ENCODE results near the gene SCRG1. TPM values are rescaled to one million over a fixed set of nuclear protein-coding genes. Genes with fewer than 3 reads are reported as not detected.

The SCRG1 gene
- total RNA-seq, 1 donor from 2014 or later, result 4.3 TPM

- Histone ChIP-seq H3K27me3 (ENCODE audit: insufficient read depth, low read length) (no peaks in the 10 kb centered on the region), H4K20me1 (ENCODE audit: insufficient read depth, low read length) (no peaks in the 10 kb centered on the region), H3K4me2 (ENCODE audit: low read length) (no peak overlapping the region), H3K27ac (ENCODE audit: low read depth, low read length) (no peak overlapping the region), H3K4me1 (ENCODE audit: insufficient read depth, low read length) (no peaks in the 10 kb centered on the region), H3K36me3 (ENCODE audit: insufficient read depth, low read length) (no peaks in the 10 kb centered on the region), H3K79me2 (ENCODE audit: insufficient read depth, low read length) (no peaks in the 10 kb centered on the region), H3K4me3 (ENCODE audit: insufficient read depth, low read depth, low read length) (no peak overlapping the region), H3K9ac (ENCODE audit: low read length) (no peak overlapping the region), H3K9me3 (ENCODE audit: insufficient read depth, low read depth, low read length) (no peaks in the 10 kb centered on the region), H2AFZ (ENCODE audit: low read depth, low read length) (no peak overlapping the region)
- Mint-ChIP-seq H3K27me3 (ENCODE audit: low read depth, unreplicated experiment) (no peaks in the 10 kb centered on the region), H3K4me1 (ENCODE audit: low read depth, unreplicated experiment) (peaks cover 2% of the 10 kb centered on the region), H3K9me3 (ENCODE audit: unreplicated experiment) (no peaks in the 10 kb centered on the region), H3K36me3 (ENCODE audit: low read depth, unreplicated experiment) (peaks cover 1% of the 10 kb centered on the region), H3K27ac (ENCODE audit: unreplicated experiment) (no peak overlapping the region), H3K4me3 (ENCODE audit: unreplicated experiment) (no peak overlapping the region)
- TF ChIP-seq EZH2 (IDR thresholded peaks at IDR 0.05; ENCODE audit: insufficient read depth, low read length) (no peak), CTCF (IDR thresholded peaks at IDR 0.05; ENCODE audit: insufficient read depth, low read depth, low read length) (no peak)
- DNase-seq (ENCODE audit: low read depth) (no peak), FAIRE-seq (no peak)
Measured at GRCh38 chr4:173413036-173413435, 14.1 kb upstream of the SCRG1 start.

GRCh38 chr4:173411106-173411693 lies 12.3 kb upstream of the SCRG1 start:
- H3K27ac ChIP-seq (ENCODE audit: low read depth, low read length), result no peak overlapping the region
- DNase-seq (ENCODE audit: low read depth), result no peak
- Mint-ChIP-seq H3K27ac (ENCODE audit: unreplicated experiment) (no peak overlapping the region), H3K27me3 (ENCODE audit: low read depth, unreplicated experiment) (no peaks in the 10 kb centered on the region), H3K4me3 (ENCODE audit: unreplicated experiment) (no peak overlapping the region), H3K9me3 (ENCODE audit: unreplicated experiment) (no peaks in the 10 kb centered on the region), H3K4me1 (ENCODE audit: low read depth, unreplicated experiment) (peaks cover 2% of the 10 kb centered on the region), H3K36me3 (ENCODE audit: low read depth, unreplicated experiment) (peaks cover 1% of the 10 kb centered on the region)
- no peak overlapping the region for H3K4me2 ChIP-seq (ENCODE audit: low read length)
- no peak overlapping the region for H3K9ac ChIP-seq (ENCODE audit: low read length)
- no peaks in the 10 kb centered on the region for H3K36me3 ChIP-seq (ENCODE audit: insufficient read depth, low read length)
- no peaks in the 10 kb centered on the region for H3K27me3 ChIP-seq (ENCODE audit: insufficient read depth, low read length)
- H2AFZ ChIP-seq (ENCODE audit: low read depth, low read length), result no peak overlapping the region
- no peaks in the 10 kb centered on the region for H3K4me1 ChIP-seq (ENCODE audit: insufficient read depth, low read length)
- no peaks in the 10 kb centered on the region for H3K9me3 ChIP-seq (ENCODE audit: insufficient read depth, low read depth, low read length)
- no peak for TF ChIP-seq CTCF (IDR thresholded peaks at IDR 0.05; ENCODE audit: insufficient read depth, low read depth, low read length)
- TF ChIP-seq EZH2 (IDR thresholded peaks at IDR 0.05; ENCODE audit: insufficient read depth, low read length), result no peak
- FAIRE-seq, result no peak
- no peaks in the 10 kb centered on the region for H4K20me1 ChIP-seq (ENCODE audit: insufficient read depth, low read length)
- H3K79me2 ChIP-seq (ENCODE audit: insufficient read depth, low read length), result no peaks in the 10 kb centered on the region
- H3K4me3 ChIP-seq (ENCODE audit: insufficient read depth, low read depth, low read length), result no peak overlapping the region

GRCh38 chr4:173410079-173410478 lies 11.2 kb upstream of the SCRG1 start:
- no peak overlapping the region for H3K4me3 ChIP-seq (ENCODE audit: insufficient read depth, low read depth, low read length)
- H3K4me1 ChIP-seq (ENCODE audit: insufficient read depth, low read length), result no peaks in the 10 kb centered on the region
- no peaks in the 10 kb centered on the region for H4K20me1 ChIP-seq (ENCODE audit: insufficient read depth, low read length)
- no peaks in the 10 kb centered on the region for H3K36me3 ChIP-seq (ENCODE audit: insufficient read depth, low read length)
- H3K4me3 Mint-ChIP-seq (ENCODE audit: unreplicated experiment), result no peak overlapping the region
- no peak overlapping the region for H3K9ac ChIP-seq (ENCODE audit: low read length)
- TF ChIP-seq EZH2 (IDR thresholded peaks at IDR 0.05; ENCODE audit: insufficient read depth, low read length) (no peak), CTCF (IDR thresholded peaks at IDR 0.05; ENCODE audit: insufficient read depth, low read depth, low read length) (no peak)
- no peaks in the 10 kb centered on the region for H3K9me3 ChIP-seq (ENCODE audit: insufficient read depth, low read depth, low read length)
- no peak overlapping the region for H3K27ac Mint-ChIP-seq (ENCODE audit: unreplicated experiment)
- no peaks in the 10 kb centered on the region for H3K9me3 Mint-ChIP-seq (ENCODE audit: unreplicated experiment)
- no peak for DNase-seq (ENCODE audit: low read depth)
- H2AFZ ChIP-seq (ENCODE audit: low read depth, low read length), result no peak overlapping the region
- no peak overlapping the region for H3K27ac ChIP-seq (ENCODE audit: low read depth, low read length)
- H3K4me1 Mint-ChIP-seq (ENCODE audit: low read depth, unreplicated experiment), result peaks cover 2% of the 10 kb centered on the region
- H3K36me3 Mint-ChIP-seq (ENCODE audit: low read depth, unreplicated experiment), result peaks cover 4% of the 10 kb centered on the region
- H3K27me3 ChIP-seq (ENCODE audit: insufficient read depth, low read length), result no peaks in the 10 kb centered on the region
- no peaks in the 10 kb centered on the region for H3K79me2 ChIP-seq (ENCODE audit: insufficient read depth, low read length)
- no peak overlapping the region for H3K4me2 ChIP-seq (ENCODE audit: low read length)
- no peaks in the 10 kb centered on the region for H3K27me3 Mint-ChIP-seq (ENCODE audit: low read depth, unreplicated experiment)
- FAIRE-seq, result no peak

Data from astrocyte (in vitro differentiated cells and primary cell).